ENCODE measurements around the gene CCL18.
"Not testable (repeated sequence)": the region's sequence is repeated elsewhere in the genome, so short reads cannot be mapped to it uniquely, and the experiment has no call there.

The CCL18 gene

DNA sequence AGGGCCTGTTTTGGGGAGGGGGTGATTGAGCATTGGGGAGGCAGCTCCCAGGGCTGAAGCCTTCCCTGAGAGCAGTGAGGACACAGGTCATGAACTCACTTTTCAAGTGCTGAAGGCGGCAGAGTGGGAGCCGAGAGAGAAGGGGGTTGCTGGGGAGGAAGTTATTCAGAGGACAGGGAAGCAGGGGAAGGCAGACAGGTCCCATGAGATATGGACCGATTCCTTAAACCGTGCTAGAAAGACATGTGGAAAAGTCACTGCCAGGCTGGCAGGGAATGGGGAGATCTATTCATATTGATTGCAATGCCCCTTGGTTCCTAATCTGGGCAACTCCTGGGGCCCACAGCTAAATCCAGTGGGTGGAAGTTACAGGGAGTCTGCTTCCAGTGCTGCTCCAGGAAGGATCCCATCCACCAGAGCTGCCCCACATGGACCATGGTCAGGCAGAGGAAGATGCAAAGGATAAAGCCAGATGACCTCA, 40.7 kb downstream of the CCL18 start:
- no peak for DNase-seq (ENCODE audit: low read depth)

GRCh38 chr17:36105781-36106492, 41.9 kb downstream of the CCL18 start:
- DNase-seq (ENCODE audit: low read depth): no peak

DNA sequence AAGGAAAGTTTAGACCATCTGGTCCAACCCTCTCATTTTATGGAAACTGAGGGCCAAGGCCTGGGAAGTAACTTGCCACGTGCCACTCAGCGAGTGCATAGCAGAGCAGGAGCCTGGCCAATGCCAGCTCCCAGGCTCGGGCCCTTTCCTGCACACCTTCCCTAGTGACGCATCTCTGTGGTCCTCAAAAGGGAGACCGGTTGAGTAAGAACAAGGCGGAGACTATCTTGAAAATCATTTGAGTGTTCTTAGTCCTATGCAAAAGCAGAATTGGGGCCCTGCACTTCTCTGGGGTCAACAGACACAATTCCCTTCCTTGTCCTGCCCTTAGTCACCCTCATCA, 42.4 kb downstream of the CCL18 start:
- DNase-seq (ENCODE audit: low read depth): no peak

GRCh38 chr17:36107660-36108059, 43.6 kb downstream of the CCL18 start:
- DNase-seq (ENCODE audit: low read depth): no peak

DNA sequence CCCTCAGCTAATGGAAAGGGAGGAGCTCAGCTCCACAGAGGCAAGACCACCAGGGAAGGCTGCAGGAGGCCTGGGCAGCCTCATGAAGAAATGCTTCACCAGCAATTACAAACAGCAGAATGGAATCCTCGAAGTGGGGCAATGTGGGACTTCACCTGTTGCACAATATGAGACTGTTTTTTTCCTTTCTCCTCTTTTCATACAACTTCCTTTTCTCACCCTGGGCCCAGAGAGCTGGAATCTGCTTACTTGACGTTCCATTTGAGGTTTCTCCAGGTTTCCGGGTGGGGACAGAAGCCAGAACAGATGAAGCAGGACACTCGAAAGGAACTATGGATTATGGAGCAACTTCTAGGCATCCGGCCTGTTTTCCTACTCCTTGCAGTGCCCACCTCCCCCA, 44.2 kb downstream of the CCL18 start:
- DNase-seq (ENCODE audit: low read depth): not testable (repeated sequence)

GRCh38 chr17:36111068-36111490, 47.0 kb downstream of the CCL18 start:
- DNase-seq (ENCODE audit: low read depth): no peak

- no peak for DNase-seq (ENCODE audit: low read depth)
These were observed 48.5 kb downstream of the CCL18 start for GRCh38 chr17:36112572-36112971.

DNA sequence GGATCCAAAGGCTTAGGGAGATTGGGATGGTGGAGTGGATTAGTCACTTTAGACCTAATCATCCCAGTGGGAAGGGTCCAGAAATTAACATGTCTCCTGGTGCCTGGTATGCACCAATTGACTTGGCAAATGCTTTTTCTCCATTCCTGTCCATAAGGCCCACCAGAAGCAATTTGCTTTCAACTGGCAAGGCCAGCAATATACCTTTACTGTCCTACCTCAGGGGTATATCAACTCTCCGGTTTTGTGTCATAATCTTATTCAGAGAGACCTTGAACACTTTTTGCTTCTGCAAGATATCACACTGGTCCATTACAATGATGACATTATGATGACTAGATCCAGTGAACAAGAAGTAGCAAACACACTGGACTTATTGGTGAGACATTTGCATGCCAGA, 49.1 kb downstream of the CCL18 start:
- not testable (repeated sequence) for DNase-seq (ENCODE audit: low read depth)

DNA sequence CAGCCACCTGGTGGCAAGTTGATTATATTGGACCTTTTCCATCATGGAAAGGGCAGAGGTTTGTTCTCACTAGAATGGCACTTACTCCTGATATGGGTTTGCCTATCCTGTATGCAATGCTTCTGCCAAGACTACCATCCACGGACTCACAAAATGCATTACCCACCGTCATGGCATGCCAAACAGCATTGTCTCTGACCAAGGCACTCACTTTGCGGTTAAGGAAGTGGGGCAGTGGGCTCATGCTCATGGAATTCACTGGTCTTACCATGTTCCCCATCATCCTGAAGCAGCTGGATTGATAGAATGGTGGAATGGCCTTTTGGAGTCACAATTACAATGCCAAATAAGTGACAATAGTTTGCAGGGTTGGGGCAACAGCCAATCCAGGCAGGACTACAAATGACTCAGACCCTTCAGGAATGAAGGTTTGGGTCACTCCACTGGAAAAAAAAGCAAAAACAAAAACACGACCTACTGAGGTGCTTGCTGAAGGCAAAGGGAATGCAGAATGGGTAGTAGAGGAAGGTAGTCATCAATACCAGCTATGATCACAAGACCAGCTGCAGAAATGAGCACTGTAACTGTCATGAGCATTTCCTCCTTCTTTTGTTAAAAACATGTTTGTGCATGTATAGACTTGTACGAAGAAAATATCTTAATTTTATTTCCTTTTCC, 51.0 kb downstream of the CCL18 start:
- not testable (repeated sequence) for DNase-seq (ENCODE audit: low read depth)

- DNase-seq (ENCODE audit: low read depth): not testable (repeated sequence)
These were observed 51.5 kb downstream of the CCL18 start for GRCh38 chr17:36115649-36115977.

GRCh38 chr17:36117505-36118382, 53.7 kb downstream of the CCL18 start:
- DNase-seq (ENCODE audit: low read depth): no peak

- DNase-seq (ENCODE audit: low read depth): no peak
These were observed 54.6 kb downstream of the CCL18 start for GRCh38 chr17:36118477-36119353.

DNA sequence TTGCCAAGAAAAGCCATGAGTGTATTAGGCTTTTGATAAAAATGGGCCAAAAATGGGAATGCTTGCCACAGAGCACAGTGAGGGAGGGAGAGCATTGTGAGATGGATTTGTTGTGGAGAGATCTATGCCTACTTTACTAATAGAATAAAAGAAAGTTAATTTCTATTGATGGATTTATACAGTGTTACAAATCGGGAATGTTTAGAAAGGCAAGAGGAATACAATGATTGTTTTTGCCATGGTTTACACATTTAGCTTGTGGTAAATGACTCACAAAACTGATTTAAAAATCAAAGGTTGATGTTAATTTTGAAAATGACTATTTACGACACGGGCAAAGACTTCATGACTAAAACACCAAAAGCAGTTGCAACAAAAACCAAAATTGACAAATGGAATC, 56.1 kb downstream of the CCL18 start:
- DNase-seq (ENCODE audit: low read depth): no peak

GRCh38 chr17:36121099-36121498, 57.0 kb downstream of the CCL18 start:
- not testable (repeated sequence) for DNase-seq (ENCODE audit: low read depth)

Data from stimulated activated CD8-positive, alpha-beta memory T cell treated with anti-CD3 and anti-CD28 coated beads, Interleukin-15, amount 100 ng/mL, for 24 hours (primary cell).